Smooth muscle cell (in vitro differentiated cells): Measurements from ENCODE around the gene UBR1. TPM values are rescaled to one million over a fixed set of nuclear protein-coding genes. Genes with fewer than 3 reads are reported as not detected.

Source experiments
- DNase-seq: peaks from one replicate; lab custom pipeline; 2025; ENCODE audit not compliant: unreplicated experiment; lab: John Stamatoyannopoulos, UW
- H2AFZ ChIP-seq: fragments of 200-600 bp; sonication (generic); 2 replicates; pipeline ENCODE4 v1.6.0; 2016; ENCODE audit warnings: antibody characterized with exemption, low read depth, mild to moderate bottlenecking
- H3F3A ChIP-seq: fragments of 200-600 bp; sonication (generic); 2 replicates; pipeline ENCODE4 v1.6.0; 2017; ENCODE audit warnings: antibody characterized with exemption, low read depth
- H3K27ac ChIP-seq: fragments of 200-600 bp; sonication (generic); 2 replicates; pipeline ENCODE4 v1.5.1; 2016; ENCODE audit warnings: low read depth, mild to moderate bottlenecking
- H3K27me3 ChIP-seq: fragments of 200-600 bp; sonication (generic); 2 replicates; pipeline ENCODE4 v1.6.1; 2016; ENCODE audit warnings: low read depth, mild to moderate bottlenecking
- H3K36me3 ChIP-seq: fragments of 200-600 bp; sonication (generic); 2 replicates; pipeline ENCODE4 v1.5.1; 2016; ENCODE audit warnings: low read depth
- H3K4me1 ChIP-seq: fragments of 200-600 bp; sonication (generic); 2 replicates; pipeline ENCODE4 v1.5.1; 2016; ENCODE audit warnings: low read depth
- H3K4me2 ChIP-seq: fragments of 200-600 bp; sonication (generic); 2 replicates; pipeline ENCODE4 v1.6.0; 2016; ENCODE audit warnings: mild to moderate bottlenecking
- H3K4me3 ChIP-seq: fragments of 200-600 bp; sonication (generic); 2 replicates; pipeline ENCODE4 v1.5.1; 2016; ENCODE audit warnings: mild to moderate bottlenecking
- H3K79me2 ChIP-seq: fragments of 200-600 bp; sonication (generic); 2 replicates; pipeline ENCODE4 v1.6.0; 2016; ENCODE audit warnings: low read depth, mild to moderate bottlenecking
- H3K9ac ChIP-seq: fragments of 200-600 bp; sonication (generic); 2 replicates; pipeline ENCODE4 v1.6.0; 2016; ENCODE audit warnings: low read depth
- H3K9me3 ChIP-seq: fragments of 200-600 bp; sonication (generic); replicated peaks from 2 replicates; pipeline ENCODE4 v1.5.1; 2016; ENCODE audit warnings: low read depth
- H4K20me1 ChIP-seq: fragments of 200-600 bp; sonication (generic); 2 replicates; pipeline ENCODE4 v1.6.0; 2016; ENCODE audit warnings: low read depth
- WGBS: methylation state at CpG from one replicate; pipeline ENCODE4 v1.1.7; 2016; ENCODE audit warnings: low lambda C conversion rate; 5-methylcytosine and 5-hydroxymethylcytosine counted together
- polyA plus RNA-seq: library from polyadenylated mRNA; unstranded; fragments of >200 nt; fragmentation: Nextera tagmentation; extraction: Ambion mirVana; gene quantifications from 2 replicates; pipeline ENCODE4 v1.2.1, GENCODE V29; 2016
- total RNA-seq: library from RNA; depleted of rRNA; stranded (reverse); fragments of >200 nt; gene quantifications from 2 replicates; pipeline ENCODE4 v1.2.3, GENCODE V29; 2014
- TF ChIP-seq, protein P1 (sequence below): fragments of 200-600 bp; sonication (generic); IDR thresholded peaks from 2 replicates; pipeline ENCODE4 v1.5.1; 2017; ENCODE audit warnings: borderline replicate concordance, mild to moderate bottlenecking, antibody characterized with exemption; ENCODE audit not compliant: insufficient read depth, poor library complexity, severe bottlenecking

Gene UBR1
- total and polyA plus RNA-seq, 2 experiments from 2014 or later = 8.7 to 24.0 TPM

DNA sequence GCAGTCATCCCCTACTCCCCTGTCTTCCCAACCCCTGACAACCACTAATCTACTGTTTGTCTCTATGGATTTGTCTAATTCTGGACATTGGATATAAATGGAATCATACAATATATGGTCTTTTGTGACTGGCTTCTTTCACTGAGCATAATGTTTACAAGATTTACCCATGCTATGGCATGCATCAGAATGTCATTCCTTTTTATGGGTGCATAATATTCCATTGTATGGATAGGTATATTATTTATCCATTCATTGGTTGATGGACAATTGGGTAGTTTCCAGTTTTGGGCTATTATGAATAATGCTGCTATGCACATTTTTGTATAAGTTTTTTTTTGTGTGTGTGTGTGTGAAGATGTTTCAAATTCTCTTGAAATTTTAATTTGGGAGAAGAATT is 168.7 kb downstream of the UBR1 start:
- Histone ChIP-seq H3K36me3 (no peaks in the 10 kb centered on the region), H3K9ac (no peak overlapping the region), H3K79me2 (no peaks in the 10 kb centered on the region), H3F3A (no peaks in the 10 kb centered on the region), H3K4me3 (no peak overlapping the region), H3K4me1 (no peaks in the 10 kb centered on the region), H4K20me1 (no peaks in the 10 kb centered on the region), H3K4me2 (no peak overlapping the region), H2AFZ (no peak overlapping the region), H3K9me3 (no peaks in the 10 kb centered on the region), H3K27ac (no peak overlapping the region), H3K27me3 (no peaks in the 10 kb centered on the region)
- TF ChIP-seq, protein P1, sequence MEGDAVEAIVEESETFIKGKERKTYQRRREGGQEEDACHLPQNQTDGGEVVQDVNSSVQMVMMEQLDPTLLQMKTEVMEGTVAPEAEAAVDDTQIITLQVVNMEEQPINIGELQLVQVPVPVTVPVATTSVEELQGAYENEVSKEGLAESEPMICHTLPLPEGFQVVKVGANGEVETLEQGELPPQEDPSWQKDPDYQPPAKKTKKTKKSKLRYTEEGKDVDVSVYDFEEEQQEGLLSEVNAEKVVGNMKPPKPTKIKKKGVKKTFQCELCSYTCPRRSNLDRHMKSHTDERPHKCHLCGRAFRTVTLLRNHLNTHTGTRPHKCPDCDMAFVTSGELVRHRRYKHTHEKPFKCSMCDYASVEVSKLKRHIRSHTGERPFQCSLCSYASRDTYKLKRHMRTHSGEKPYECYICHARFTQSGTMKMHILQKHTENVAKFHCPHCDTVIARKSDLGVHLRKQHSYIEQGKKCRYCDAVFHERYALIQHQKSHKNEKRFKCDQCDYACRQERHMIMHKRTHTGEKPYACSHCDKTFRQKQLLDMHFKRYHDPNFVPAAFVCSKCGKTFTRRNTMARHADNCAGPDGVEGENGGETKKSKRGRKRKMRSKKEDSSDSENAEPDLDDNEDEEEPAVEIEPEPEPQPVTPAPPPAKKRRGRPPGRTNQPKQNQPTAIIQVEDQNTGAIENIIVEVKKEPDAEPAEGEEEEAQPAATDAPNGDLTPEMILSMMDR = no peak
- no peak for DNase-seq

DNA sequence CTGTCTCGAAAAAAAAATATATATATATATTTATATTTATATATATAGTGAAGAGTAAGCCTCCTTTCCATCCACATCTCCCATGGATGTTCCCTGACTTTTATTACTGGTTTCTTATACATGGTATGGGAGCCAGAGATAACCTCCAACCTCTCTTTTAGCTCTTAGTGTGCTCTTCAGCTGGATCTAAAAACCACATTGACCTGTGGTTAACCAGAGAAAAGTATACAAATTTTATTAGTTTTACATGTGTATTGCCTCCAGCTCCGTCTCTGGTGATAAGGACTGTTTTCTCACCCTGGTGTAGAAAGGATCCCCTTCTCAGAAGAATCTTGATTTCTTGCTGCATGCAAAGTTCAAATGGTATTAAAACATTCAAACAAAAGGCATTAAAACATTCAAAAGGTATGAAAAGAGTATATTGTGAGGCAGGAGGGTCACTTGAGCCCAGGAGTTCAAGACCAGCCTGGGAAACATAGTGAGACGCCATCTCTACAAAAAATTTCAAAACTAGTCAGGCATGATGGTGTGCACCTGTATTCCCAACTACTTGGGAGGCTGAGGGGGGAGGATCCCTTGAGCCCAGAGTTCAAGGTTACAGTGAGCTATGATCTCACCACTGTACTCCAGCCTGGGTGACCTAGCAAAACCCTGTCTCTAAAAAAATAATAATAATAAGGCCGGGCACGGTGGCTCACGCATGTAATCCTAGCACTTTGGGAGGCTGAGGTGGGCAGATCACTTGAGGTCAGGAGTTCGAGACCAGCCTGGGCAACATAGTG is 171.8 kb downstream of the UBR1 start:
- TF ChIP-seq, protein P1 = no peak
- Histone ChIP-seq H3K9ac (no peak overlapping the region), H3K4me2 (no peak overlapping the region), H3K9me3 (no peaks in the 10 kb centered on the region), H3F3A (no peaks in the 10 kb centered on the region), H2AFZ (no peak overlapping the region), H4K20me1 (no peaks in the 10 kb centered on the region), H3K27me3 (no peaks in the 10 kb centered on the region), H3K27ac (no peak overlapping the region), H3K36me3 (no peaks in the 10 kb centered on the region), H3K4me1 (no peaks in the 10 kb centered on the region), H3K79me2 (no peaks in the 10 kb centered on the region), H3K4me3 (no peak overlapping the region)
- 77% methylated on average over 7 of the region's 7 CpGs for WGBS
- no peak for DNase-seq

DNA sequence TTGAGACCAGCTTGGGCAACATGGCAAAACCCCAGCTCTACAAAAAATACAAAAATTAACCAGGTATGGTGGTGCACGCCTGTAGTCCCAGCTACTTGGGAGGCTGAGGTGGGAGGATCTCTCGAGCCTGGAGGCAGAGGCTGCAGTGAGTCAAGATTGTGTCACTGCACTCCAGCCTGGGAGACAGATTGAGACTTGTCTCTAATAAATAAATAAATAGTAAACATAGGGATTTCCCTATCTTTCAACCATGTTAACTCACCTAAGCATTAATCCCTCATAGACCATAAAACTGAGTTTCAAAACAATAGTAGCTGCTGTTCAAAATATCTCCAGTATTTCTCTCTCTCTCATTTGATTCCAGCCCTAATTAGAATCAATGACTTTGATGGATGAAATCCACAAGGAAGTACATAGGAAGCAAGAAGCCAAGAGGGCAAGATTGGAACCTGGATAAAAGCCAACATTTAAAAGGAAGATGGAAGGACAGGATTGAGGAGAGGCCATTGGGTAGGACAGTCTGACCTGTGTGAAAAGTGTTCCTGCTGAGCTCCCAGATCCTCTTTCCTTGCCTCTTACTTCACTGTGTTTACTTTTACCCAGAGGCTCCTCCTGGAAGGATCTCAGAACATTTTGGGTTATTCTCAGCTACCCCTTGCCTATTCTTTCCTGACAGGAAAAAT is 172.9 kb downstream of the UBR1 start:
- Histone ChIP-seq H4K20me1 (no peaks in the 10 kb centered on the region), H3F3A (no peaks in the 10 kb centered on the region), H3K27ac (no peak overlapping the region), H2AFZ (no peak overlapping the region), H3K4me2 (no peak overlapping the region), H3K9ac (no peak overlapping the region), H3K4me3 (no peak overlapping the region), H3K36me3 (no peaks in the 10 kb centered on the region), H3K4me1 (no peaks in the 10 kb centered on the region), H3K9me3 (no peaks in the 10 kb centered on the region), H3K79me2 (no peaks in the 10 kb centered on the region), H3K27me3 (no peaks in the 10 kb centered on the region)
- WGBS = 97% methylated on average over 2 of the region's 2 CpGs
- TF ChIP-seq, protein P1 = no peak
- no peak for DNase-seq
